T-helper 2 cell treated with Interferon-gamma antibody and Interleukin-4, amounts not matched to agents 100 ng/mL and 5 ng/mL, for 36 hours (primary cell): ENCODE data around the gene MAP3K4. TPM values are rescaled to one million over a fixed set of nuclear protein-coding genes. Genes with fewer than 3 reads are reported as not detected.

Experiments used
- intact Hi-C: fragments of 100-400 bp; cut with micrococcal nuclease; formaldehyde crosslinking; loops from one replicate; pipeline ENCODE4 v1.15.1; 2023
- total RNA-seq: library from RNA; stranded (reverse); gene quantifications from 2 replicates; pipeline ENCODE4 v1.2.3, GENCODE V29; 2022

Gene MAP3K4
- total RNA-seq, 1 donor from 2014 or later = 43.7 TPM

DNA sequence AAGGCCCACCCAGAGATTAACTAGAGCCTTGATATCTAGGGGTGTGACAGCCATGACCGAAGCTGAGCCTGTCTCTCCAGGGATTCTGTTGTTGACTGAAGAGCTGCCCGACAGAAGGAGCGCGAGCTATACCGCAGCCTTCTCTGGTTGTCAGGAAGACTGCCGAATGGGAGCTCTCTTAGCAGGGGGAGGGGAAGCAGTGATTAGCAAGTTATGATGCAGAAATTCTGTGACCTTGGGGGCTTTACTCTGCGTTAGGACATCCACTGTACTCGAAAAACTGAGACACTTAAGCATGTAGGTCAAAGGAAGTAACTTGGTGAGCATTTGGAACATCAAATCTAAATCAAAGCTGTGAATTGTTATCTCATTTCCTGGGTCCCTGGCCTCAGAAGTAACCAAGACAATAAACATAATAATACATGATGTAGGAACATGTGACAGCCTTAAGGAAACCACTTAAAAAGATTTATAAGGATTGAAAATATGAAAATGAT, 84.7 kb downstream of the MAP3K4 start:
- intact Hi-C loops = no loop called here

DNA sequence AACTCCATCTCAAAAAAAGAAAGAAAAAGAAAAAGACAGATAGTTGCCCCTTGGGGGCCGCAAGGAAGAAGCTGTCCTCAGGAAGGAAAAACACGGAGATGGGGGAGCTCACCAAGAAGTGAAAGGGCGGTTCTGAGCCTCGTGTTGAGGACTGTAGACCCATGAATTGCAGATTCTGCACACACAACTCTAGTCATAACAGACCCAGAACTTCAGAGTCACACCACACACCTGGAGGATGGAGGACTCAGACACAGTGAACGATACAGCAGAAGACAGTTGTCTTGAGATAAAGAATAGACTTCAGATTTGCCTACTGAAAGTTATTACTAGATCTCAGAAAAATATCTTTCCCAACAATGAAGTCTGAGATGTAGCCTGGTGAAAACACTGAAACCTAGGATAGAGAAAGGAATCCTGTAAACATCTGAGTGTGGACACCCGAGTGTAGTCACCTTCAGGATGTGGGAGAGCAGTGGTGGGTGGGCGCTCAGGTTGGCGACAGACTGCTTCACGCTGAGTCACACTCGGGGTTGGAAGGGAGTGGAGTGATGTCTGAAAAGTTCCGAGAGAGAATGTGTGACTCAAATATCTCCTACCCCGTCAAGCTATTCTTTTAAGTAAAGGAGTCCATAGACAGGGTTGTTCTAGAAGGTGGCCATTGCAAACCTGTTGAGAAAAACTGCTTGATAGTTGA, 88.1 kb downstream of the MAP3K4 start:
- intact Hi-C loops = loop anchor here (5.0 kb wide), 1 partner anchor 87 kb away; the partner anchor contains the start of gene MAP3K4

DNA sequence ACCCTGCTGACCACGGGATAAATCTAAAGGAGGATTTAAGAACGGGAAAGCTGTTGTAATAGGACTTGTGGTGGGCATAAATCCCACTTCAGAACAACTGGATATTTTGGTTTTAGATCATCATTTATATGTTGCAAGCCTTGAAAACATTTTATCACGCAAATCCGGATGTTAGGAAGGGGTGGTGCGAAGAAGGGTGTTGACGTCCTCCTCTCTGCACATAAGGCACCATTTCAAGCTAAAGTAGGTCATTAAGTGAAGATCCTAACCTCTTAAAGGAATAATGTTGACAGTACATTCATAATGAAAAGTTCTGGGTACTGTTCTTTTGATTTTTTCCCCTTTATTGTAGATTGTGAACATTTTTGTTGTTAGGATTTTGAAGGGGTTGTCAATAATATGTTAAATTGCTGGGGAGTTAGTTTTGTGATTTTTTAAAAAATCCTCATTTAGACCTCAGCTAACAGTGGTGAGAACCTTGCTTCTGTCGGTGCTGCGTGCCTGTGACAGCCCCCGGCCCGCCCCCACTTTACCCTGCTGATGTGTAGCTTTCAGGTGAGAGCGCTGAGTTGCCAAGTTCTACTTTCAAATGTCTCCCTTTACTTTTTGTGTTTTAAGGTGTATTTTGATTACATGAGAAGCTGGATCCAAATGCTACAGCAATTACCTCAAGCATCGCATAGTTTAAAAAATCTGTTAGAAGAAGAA, 88.8 kb downstream of the MAP3K4 start:
- intact Hi-C loops = loop anchor here (5.0 kb wide), 1 partner anchor 88 kb away; the partner anchor contains the start of gene MAP3K4

DNA sequence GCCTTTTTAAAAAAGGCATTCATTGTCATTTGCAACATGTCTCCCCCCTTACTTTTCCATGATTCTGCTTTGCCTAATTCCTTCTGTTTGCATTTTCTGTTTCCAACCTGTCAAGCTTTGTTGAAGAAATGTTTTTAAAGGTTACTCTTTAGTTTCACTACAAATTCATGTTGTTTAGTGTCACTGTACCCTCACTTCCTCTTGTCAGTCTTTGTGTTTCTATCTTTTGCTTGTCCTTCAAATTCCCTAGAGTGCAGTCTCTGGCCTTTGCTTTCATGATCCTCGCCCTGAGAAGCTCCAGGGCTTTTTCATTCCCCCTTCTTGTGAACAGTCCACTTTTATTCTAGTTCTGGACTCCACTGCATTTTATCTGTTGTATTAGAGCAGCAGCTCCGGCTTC, 90.6 kb downstream of the MAP3K4 start:
- intact Hi-C loops = loop anchor here (5.0 kb wide), 1 partner anchor 90 kb away; the partner anchor contains the start of gene MAP3K4

DNA sequence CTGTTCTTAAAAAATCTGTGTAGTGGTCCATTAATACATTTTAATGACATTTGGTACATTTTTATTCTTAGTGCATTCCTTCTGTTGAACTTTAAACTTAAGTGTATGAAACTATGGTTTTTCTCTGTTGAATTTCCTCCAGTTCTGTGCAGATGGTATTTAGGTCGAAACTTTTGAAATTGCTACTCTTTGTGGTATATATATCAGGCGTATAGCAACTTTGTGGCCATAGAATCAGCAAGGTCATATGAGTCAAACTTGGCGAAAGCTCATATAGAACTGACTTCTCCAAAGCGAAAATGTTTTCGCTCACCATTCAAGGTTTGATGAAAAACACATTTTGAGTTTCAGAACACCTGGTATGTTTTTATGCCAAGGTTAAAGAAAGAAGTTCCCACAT, 93.7 kb downstream of the MAP3K4 start:
- intact Hi-C loops = no loop called here

DNA sequence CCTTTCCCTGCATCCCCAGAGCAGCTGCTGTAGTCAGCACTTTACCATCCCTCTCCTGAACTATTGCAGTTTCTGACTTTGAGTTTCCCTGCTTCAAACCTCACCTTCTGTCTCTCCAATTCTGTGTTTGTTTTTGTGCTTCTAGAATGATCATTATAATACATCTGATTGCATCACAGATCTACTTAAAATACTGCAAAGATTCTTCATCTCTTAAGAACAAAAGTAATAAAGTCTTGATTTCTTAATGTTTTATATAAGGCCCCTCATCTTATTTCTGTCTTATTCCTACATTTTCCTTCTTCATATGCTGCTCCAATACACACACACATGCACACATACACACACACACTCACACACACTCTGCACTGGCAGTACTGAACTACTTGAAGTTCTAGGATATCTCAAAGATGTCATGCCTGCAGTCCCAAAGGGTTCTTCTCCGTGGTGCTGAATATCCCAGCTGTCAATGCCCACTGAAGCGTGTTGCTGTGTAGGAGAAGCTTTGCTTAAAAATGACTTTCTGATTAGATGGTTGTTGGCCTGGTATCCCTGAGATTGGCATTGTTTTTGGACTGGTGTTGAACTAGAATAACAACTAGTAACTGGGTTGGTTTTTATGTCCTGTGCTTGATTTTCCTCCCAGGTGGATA, 97.2 kb downstream of the MAP3K4 start:
- intact Hi-C loops = no loop called here

DNA sequence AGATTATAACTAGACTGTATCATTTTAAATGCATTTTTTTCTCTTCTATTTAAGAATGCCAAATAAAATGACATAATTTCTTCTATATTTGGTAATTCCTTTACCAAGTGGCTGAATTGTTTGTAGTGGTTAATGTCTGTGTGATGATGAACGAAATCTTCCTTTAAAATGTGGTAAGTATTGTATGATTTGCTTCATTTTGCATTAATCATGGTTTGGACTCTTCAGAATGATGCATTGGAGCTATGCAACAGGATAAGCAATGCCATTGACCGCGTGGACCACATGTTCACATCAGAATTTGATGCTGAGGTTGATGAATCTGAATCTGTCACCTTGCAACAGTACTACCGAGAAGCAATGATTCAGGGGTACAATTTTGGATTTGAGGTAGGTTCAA, 99.6 kb downstream of the MAP3K4 start:
- intact Hi-C loops = no loop called here

DNA sequence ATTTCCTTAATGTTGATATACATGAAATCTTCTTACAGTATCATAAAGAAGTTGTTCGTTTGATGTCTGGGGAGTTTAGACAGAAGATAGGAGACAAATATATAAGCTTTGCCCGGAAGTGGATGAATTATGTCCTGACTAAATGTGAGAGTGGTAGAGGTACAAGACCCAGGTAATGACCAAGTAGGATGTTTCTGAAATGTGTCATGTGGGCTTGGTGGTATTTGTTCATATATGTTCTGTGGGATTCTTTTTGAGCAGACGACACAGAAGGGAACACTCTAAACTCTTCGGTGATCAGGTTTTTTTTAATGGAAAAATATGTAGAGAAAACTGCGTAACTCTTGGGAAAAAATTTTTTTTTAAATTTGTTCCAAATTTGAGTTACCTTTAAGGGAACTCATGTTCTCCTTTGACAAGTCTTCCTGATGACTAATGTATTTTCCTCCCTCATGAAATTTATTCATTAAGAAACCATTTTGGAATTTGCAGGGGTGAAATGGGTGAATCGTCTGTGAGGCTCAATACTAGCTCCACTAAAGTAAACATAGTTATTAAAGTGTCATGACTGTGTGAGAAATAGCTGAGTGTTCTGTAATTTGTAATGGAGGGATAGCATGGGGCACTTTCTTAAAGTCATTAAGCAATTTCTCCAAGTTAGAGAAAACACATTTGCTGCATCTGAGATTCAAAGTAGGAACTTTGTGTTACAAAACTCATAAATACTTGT, 100.6 kb downstream of the MAP3K4 start:
- intact Hi-C loops = no loop called here

DNA sequence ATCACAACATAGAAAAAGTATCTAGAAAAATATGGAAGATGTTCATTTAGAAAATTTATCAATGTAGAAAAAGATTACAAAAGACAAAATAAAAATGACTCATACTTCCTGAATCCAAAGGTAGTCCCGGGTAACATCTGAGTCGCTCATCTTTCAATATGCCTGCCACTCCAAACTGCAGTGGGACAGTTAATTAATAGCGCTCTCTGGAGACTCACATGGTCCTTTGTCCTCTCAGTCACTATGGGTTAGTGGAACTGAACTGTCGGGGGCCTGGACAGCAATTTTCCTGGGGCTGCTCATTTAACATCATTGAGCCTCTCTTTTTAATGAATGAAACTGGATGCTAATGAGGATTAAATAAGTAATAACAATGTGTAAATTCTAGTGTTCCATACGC, 103.4 kb downstream of the MAP3K4 start:
- intact Hi-C loops = no loop called here

DNA sequence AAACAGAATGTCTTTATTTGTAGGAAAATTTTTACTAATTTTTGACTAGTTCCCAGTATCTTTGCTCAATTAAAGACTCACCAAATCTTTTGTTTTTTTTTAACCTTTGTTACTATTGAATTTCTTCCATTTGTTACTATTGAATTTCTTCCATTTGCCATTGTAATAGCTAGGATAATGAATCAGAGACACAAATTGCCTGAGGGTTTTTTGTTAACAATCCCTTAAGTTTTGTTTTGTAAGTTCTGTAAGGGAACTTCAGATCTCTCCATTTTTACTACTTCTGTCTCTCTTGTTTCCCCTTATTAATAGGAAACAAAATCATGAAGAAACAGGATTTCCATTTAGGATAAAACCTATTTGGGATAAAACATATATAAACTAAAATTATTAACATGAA, 104.3 kb downstream of the MAP3K4 start:
- intact Hi-C loops = no loop called here

DNA sequence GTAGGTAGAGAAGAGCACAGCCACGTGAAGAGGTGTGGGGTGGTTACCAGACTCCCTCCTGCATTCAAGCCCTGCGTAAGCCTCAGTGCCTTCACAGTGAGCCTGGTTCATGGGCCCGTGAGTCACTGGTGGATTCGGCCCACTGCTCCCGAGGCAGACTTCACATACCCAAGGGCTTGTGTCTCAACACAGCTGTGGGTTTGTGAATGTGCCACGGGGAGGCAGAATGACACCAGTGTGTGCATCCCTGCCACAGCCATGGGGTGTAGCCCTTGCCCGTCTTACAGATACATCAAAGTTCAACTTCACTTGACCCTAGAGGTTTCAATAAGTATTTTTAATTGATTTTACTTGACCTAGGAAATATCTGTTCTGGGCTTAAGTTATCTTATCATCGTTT, 108.5 kb downstream of the MAP3K4 start:
- intact Hi-C loops = loop anchor here (2.0 kb wide), 1 partner anchor 271 kb away; no protein-coding TSS in a partner anchor

DNA sequence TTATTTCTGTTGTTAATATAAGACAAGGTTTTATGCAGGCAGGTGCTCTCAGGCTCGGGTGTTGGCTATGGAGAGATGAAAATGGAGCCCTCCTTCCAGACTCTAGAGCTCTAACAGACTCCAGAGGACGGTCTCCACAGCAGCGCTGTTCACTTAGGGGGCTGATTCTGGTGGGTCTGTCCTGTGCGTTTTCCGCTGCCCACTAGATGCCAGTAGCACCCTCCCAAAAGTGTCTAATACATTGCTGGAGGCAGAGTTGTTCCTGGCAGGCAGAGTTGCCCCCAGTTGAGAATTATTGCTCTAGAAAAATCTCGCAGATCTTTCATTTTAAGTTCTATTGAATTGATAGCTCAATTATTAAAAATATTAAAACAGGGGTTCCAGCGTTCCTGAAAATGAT, 109.9 kb downstream of the MAP3K4 start:
- intact Hi-C loops = loop anchor here (2.0 kb wide), 1 partner anchor 269 kb away; no protein-coding TSS in a partner anchor

DNA sequence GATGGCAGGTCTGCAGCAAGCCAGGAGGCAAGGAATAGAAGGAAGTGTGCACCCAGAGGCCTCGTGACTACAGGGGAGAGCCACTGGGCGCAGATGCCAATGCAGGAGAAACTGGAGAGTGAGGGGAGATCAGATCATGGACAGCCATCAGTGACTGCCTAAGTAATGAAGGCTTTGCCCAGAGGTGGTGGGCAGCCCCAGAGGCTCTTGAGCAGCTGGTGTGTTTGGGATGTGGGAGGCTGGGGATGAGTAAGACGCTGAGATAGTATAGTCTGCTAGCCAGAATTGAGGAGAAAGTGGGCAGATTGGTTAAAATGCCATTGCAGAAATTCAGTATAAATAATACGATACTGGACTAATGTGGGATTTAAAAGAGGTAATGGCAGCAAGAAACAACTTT, 111.9 kb downstream of the MAP3K4 start:
- intact Hi-C loops = no loop called here

DNA sequence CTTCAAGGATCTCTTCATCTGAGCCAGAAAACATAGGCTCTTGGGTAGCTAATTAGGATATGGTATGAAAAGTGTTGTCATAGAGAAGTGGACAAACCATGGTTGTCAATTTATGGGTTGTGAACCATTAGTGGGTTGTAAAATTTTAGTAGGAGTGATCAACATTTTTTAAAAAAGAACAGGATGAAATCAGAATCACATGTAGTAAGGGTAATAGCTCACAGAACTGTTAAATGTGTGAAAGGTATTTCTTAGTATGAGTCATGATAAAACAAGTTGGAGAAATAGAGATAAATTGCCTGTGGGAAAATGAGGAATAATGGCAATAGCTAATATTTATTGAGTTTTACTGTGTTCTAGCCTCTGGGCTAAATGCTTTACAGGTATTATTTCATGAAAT, 113.4 kb downstream of the MAP3K4 start:
- intact Hi-C loops = no loop called here

DNA sequence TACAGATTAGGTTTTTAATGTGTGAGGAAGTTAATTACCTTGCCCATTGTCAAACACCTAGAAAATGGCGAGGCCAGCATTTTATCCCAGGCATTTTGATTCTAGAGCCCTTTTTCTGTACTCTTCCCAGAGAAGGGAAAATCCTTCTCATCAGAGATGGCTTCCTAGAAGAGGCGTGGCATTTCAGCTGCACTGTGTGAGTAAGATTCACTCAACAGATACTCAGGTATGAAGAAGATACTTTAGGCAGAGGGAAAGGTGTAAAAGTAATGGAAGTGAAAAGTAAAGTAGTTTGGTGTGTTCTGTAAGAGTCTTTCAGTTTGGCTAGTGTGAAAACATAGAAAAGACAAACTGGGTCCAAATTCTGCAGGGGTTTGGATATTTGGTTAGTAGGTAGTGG, 113.8 kb downstream of the MAP3K4 start:
- intact Hi-C loops = no loop called here

DNA sequence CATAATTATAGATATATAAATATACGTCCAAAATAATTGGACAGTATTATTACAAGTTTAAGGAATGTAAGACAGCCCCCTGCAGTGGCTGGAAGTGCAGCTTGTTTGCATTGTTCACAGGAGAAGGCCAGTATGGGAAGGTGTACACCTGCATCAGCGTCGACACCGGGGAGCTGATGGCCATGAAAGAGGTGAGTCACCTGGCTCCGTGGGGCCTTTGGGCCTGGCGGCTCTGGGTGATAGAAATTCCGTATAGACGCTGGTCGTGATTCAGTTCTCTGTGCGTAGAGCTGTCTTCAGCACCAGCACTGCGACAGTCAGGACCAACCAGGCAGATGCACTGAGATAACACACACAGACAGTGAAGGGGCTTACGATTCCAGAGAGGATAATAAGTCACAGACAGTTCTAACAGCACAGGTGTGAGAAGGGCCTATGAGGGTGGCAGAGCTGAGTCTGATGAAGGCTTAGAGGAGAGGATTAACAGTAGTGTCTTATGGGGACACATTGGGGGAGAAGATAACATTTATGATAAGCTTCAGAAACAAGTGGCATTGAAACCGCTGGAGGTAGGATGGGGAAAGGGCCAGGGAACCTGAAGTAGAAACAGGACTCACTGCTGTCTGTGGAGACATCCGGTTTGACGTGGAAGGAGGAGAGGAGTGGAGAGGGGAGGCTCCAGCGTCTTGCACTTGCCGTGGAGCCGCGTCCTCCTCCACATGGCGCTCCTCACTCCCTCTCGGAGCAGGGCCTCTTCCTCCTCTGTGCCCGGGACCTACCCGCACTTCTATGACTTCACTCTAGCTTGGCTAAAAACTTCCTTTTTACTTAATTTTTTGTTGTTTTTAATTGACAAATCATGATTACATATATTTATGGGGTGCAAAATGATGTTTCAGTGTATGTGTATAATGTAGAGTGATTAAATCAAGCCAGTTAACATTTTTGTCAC, 116.5 kb downstream of the MAP3K4 start:
- intact Hi-C loops = no loop called here

DNA sequence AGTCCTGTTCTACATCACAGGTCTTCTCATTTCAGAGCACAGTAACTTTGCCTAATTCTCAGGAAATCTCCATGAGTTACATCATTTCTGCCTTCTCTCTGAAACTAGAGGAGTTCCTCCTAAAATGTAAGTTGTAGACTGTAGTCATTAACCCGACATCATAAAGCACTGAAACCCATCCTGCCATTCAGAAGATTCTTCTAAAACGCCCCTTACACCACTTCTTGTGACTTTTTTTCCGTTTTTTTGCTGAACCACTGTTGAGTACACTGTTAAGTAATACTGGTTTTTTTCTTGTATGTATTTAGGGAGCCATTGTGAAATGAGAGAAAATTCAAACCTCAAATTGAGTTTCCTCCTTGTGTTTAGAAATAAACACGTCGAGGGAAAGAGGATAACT, 117.3 kb downstream of the MAP3K4 start:
- intact Hi-C loops = no loop called here

DNA sequence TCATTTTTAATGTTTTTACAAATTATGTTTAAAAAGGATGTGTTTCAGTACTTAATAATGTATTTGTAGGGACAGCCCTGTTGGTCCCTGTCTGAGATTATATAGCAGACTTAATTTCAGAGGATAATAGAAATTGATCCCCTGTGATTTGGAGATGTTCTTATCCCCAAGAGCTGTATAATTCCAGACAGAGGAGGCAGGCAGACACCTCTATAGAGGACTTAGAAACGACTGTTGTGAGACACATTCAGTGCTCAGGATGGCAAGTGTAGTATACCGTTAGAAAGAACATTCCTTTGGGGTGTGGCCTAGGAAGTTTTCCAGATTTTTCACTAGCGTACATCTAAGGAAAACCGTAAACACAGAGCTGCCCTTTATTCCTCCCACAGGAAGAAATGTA, 117.8 kb downstream of the MAP3K4 start:
- intact Hi-C loops = no loop called here

DNA sequence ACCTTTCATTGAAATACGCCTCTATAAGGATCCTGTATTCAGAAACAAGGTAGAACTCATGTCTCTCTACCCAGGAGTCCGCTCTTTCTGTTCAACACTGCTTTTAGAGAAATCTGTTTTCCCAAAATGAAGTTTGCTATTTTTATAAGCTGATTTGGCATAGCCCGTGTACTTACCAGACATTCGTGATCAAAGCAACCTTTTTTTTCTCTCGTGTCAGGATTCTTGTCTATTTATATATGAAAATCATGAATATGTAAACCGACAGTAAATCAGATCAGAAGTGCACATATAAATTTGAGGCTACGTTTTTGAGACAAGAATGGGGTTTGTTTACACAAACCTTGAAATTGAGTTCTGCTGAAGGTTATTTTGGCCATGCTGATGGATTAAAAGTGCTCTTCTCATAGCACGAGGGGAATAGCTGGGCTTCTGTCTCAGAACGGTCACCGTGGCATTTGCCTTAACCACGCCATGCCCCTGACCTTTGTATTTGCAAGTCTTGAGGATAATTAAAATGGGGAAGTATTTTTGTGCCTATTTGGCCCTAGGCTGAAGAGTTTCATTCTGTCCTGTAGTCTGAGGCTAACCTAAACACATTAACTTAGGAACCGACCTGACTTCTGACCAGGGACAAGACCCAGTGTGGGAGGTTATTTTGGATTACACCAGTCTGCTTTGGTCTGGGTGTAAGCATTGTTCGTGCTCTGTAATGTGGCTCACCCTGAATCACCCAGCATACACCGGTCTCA, 118.6 kb downstream of the MAP3K4 start:
- intact Hi-C loops = loop anchor here (5.0 kb wide), 3 partner anchors 117 to 162 kb away; partner anchors contain the start of genes AGPAT4 and MAP3K4
